Measurements from ENCODE around the gene OR4K15.
"Not testable (repeated sequence)": the region's sequence is repeated elsewhere in the genome, so short reads cannot be mapped to it uniquely, and the experiment has no call there.

OR4K15 gene

GRCh38 chr14:19975291-19975690, at the start of gene OR4K15:
OR4K15 (plus strand) TSS chr14:19975591; CDS start chr14:19975591, 0 bp downstream.
- ATAC-seq = no peak

GRCh38 chr14:19930617-19931016, 44.8 kb upstream of the OR4K15 start, which contains the start of gene OR4K1:
OR4K1 (plus strand) TSS chr14:19930917; CDS start chr14:19935667, 4,750 bp downstream.
- ATAC-seq = no peak

GRCh38 chr14:19941668-19942067, 33.7 kb upstream of the OR4K15 start:
- peak in 1 of 2 donors; percentile 13 for ATAC-seq

- ATAC-seq = no peak
Observed at GRCh38 chr14:19947413-19948090, 27.8 kb upstream of the OR4K15 start.

- ATAC-seq = no peak
Observed at GRCh38 chr14:19949218-19949617, 26.2 kb upstream of the OR4K15 start.

- ATAC-seq = not testable (repeated sequence)
Observed at GRCh38 chr14:19969735-19970134, 5.7 kb upstream of the OR4K15 start.

GRCh38 chr14:19974844-19975243, 547 bp upstream of the OR4K15 start:
- no peak for ATAC-seq

GRCh38 chr14:19993438-19993837, 18.0 kb downstream of the OR4K15 start:
- ATAC-seq = no peak

- no peak for ATAC-seq
Observed at GRCh38 chr14:20001863-20002262, 26.5 kb downstream of the OR4K15 start, which contains the start of gene OR4Q2. OR4Q2 (plus strand) TSS chr14:20002163.

- no peak for ATAC-seq
Observed at GRCh38 chr14:20002319-20002718, 26.9 kb downstream of the OR4K15 start.

- ATAC-seq = no peak
Observed at GRCh38 chr14:20008156-20008555, 32.8 kb downstream of the OR4K15 start.

- ATAC-seq = no peak
Observed at GRCh38 chr14:20019257-20019865, 44.0 kb downstream of the OR4K15 start, which contains the start of gene OR4K14. OR4K14 (minus strand) TSS chr14:20019307; CDS start chr14:20015193, 4,114 bp downstream.
